Endothelial cell of hepatic sinusoid (primary cell): ENCODE results near the gene SMPD1.
"Not testable (repeated sequence)": the region's sequence is repeated elsewhere in the genome, so short reads cannot be mapped to it uniquely, and the experiment has no call there.

Experiments
- in situ Hi-C: cut with HindIII; loops from 2 replicates; pipeline ENCODE4 v1.10.0; 2017; ENCODE audit warnings: low sequenced_read_pairs

Gene SMPD1

GRCh38 chr11:6387811-6388599, 2.3 kb upstream of the SMPD1 start:
- in situ Hi-C loops, result loop anchor here (5.0 kb wide), 1 partner anchor 54 kb away; the partner anchor contains the start of gene HPX

DNA sequence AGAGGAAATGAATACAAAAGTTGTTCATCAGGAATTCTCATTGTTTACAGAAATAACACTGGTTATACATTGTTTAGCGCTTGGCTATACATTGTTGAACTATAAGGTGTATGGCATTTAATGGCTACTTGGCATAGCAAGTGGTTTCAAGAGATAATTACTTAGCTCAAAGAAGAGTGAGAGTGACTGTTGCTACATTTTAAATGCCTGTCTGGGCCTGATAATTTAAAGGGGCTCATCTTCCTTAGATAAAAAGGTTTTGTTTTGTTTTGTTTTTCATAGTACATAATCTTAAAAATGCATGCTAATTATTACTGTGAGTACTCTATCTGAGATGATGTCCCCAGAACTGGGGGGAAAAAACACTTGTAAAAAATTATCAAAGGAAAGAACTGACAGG, 1.5 kb upstream of the SMPD1 start:
- in situ Hi-C loops, result loop anchor here (5.0 kb wide), 1 partner anchor 54 kb away; the partner anchor contains the start of gene HPX

DNA sequence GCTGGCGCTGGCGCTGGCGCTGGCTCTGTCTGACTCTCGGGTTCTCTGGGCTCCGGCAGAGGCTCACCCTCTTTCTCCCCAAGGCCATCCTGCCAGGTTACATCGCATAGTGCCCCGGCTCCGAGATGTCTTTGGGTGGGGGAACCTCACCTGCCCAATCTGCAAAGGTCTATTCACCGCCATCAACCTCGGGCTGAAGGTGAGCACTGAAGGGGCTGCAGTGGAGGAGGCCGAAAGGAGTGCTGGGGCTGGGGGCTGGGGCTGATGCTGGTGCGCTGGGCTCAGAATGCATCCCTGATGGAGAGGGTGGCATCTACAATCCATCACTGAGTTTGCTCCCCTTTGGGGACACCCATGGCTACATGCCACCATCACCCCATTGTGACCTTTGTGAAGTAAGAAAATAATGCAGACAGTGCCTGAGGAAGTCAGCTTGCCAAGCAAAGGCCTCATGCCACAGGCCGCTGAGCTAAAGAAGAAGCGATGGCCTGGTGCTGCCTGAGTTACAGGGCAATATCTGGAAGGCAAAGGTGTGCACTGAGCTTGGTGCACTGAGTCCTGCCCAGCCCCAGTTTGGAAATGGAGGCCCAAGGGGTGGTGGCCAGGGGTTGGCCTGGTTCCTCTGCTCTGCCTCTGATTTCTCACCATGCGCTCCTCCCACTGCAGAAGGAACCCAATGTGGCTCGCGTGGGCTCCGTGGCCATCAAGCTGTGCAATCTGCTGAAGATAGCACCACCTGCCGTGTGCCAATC, 620 bp downstream of the SMPD1 start:
- in situ Hi-C loops, result no loop called here

DNA sequence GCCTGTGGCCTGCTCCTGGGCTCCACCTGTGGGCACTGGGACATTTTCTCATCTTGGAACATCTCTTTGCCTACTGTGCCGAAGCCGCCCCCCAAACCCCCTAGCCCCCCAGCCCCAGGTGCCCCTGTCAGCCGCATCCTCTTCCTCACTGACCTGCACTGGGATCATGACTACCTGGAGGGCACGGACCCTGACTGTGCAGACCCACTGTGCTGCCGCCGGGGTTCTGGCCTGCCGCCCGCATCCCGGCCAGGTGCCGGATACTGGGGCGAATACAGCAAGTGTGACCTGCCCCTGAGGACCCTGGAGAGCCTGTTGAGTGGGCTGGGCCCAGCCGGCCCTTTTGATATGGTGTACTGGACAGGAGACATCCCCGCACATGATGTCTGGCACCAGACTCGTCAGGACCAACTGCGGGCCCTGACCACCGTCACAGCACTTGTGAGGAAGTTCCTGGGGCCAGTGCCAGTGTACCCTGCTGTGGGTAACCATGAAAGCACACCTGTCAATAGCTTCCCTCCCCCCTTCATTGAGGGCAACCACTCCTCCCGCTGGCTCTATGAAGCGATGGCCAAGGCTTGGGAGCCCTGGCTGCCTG, 1.4 kb downstream of the SMPD1 start:
- in situ Hi-C loops, result no loop called here

DNA sequence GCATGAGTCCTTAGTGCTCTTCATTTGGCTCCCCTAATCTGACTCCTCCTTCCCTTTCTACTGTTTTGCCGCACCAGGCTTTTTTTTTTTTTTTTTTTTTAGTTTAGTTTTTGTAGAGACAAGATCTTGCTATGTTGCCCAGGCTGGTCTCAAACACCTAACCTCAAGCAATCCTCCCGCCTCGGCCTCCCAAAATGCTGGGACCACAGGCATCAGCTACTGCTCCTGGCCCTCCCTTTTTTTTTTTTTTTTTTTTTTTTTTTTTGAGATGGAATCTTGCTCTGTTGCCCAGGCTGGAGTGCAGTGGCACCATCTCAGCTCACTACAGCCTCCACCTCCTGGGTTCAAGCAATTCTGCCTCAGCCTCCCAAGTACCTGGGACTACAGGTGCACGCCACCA, 2.0 kb downstream of the SMPD1 start:
- in situ Hi-C loops, result not testable (repeated sequence)

DNA sequence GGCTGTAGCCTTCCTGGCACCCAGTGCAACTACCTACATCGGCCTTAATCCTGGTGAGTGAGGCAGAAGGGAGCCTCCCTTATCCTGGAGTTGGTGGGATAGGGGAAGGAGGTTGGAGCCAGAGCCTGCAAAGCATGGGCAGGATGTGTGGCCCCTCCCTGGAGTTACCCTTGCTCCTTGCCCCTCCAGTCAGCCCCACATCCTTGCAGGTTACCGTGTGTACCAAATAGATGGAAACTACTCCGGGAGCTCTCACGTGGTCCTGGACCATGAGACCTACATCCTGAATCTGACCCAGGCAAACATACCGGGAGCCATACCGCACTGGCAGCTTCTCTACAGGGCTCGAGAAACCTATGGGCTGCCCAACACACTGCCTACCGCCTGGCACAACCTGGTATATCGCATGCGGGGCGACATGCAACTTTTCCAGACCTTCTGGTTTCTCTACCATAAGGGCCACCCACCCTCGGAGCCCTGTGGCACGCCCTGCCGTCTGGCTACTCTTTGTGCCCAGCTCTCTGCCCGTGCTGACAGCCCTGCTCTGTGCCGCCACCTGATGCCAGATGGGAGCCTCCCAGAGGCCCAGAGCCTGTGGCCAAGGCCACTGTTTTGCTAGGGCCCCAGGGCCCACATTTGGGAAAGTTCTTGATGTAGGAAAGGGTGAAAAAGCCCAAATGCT, 3.9 kb downstream of the SMPD1 start:
- in situ Hi-C loops, result no loop called here

- in situ Hi-C loops, result no loop called here
Observed at GRCh38 chr11:6395470-6396060, 5.3 kb downstream of the SMPD1 start.

GRCh38 chr11:6397156-6397555, 6.9 kb downstream of the SMPD1 start:
- in situ Hi-C loops, result no loop called here

GRCh38 chr11:6397636-6398035, 7.4 kb downstream of the SMPD1 start:
- in situ Hi-C loops, result no loop called here

DNA sequence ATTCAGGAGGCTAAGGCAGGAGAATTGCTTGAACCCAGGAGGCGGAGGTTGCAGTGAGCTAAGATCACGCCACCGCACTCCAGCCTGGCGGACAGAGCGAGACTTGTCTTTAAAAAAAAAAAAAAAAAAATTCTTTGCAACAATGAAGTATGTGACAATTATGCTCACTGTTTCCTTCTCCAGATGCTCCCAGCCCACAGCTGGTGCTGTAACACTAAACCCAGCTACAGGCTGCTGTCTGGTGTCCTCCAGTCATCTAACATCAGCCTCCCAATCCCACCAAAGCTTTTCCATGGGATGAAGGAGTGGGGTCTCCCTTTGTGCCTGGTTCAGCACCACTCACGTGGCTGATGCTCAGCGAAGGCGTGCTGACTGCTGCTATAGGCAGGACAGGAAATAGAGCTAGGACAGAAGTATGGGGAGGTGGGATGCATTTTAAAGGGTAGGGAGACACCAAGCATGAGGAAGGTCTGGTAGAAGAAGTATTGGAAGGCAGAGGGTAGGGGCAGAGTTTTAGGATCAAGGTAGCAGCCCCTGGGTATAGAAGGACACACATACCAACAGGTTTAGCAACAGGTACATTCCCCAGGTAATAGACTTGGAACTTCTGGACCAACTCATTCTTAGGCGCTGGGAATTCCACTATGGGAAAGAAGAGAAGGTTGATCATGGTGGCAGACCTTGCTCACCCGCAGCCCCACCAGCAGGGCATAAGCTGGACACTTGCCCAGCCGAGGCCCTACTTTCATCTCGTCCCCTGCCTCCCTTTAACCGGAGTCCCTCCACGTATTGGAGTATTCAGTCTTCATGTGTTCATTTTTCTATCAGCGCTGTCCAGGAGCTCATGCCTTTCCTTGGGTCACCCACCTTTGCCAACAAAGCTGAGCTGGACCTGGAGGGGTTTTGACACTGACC, 10.4 kb downstream of the SMPD1 start:
- in situ Hi-C loops, result loop anchor here (5.0 kb wide), 1 partner anchor 82 kb away; the partner anchor contains the start of genes ARFIP2 and TIMM10B

- in situ Hi-C loops, result loop anchor here (5.0 kb wide), 1 partner anchor 81 kb away; the partner anchor contains the start of genes ARFIP2 and TIMM10B
Observed at GRCh38 chr11:6401464-6401863, 11.2 kb downstream of the SMPD1 start.

DNA sequence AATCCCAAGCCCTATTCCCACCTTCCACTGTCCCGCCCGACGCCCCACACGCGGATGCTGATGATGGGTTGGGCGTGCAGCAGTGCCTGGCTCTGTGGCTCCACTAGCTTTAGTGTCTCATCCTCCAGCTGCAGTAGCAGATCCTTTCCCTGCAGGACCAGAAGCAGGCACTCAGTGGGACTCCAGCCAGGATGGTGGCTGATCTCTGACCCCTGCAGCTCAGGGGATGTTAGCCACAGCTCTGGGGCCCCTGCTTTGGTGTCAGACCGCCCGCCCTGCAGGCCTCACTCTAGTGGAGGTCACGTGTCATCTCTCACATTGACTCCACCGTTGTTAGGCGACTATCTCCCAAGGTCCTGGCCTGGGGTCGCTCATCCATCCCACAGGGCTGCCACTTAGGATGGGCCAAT, 11.8 kb downstream of the SMPD1 start:
- in situ Hi-C loops, result loop anchor here (5.0 kb wide), 1 partner anchor 80 kb away; the partner anchor contains the start of genes ARFIP2 and TIMM10B

DNA sequence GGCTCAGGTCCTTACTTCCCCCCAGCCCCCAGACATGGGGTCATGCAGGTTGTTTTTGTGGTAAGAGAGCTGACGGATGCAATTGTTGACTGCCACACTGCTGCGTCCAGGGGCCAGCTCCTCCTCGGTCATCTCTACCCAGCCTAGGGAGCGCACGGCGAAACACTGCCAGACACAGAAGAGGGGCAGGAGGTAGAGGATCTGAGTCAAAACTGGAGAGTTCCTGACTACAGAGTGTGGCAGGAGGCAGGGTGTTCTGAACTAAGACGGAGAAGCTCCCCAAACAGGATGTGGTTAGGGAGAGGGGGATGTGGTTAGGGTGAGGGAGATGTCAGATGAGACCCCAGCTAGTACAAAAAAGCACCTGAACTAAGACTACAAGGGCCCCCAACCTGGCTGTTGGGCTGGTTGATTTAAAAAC, 12.3 kb downstream of the SMPD1 start:
- in situ Hi-C loops, result loop anchor here (5.0 kb wide), 1 partner anchor 80 kb away; the partner anchor contains the start of genes ARFIP2 and TIMM10B

- in situ Hi-C loops, result loop anchor here (5.0 kb wide), 1 partner anchor 79 kb away; the partner anchor contains the start of genes ARFIP2 and TIMM10B
Observed at GRCh38 chr11:6403539-6403938, 13.3 kb downstream of the SMPD1 start.

- in situ Hi-C loops, result loop anchor here (5.0 kb wide), 1 partner anchor 78 kb away; the partner anchor contains the start of genes ARFIP2 and TIMM10B
Observed at GRCh38 chr11:6404342-6405051, 14.2 kb downstream of the SMPD1 start.

- in situ Hi-C loops, result no loop called here
Observed at GRCh38 chr11:6405052-6405667, 14.9 kb downstream of the SMPD1 start.

GRCh38 chr11:6405846-6406245, 15.6 kb downstream of the SMPD1 start:
- in situ Hi-C loops, result no loop called here

DNA sequence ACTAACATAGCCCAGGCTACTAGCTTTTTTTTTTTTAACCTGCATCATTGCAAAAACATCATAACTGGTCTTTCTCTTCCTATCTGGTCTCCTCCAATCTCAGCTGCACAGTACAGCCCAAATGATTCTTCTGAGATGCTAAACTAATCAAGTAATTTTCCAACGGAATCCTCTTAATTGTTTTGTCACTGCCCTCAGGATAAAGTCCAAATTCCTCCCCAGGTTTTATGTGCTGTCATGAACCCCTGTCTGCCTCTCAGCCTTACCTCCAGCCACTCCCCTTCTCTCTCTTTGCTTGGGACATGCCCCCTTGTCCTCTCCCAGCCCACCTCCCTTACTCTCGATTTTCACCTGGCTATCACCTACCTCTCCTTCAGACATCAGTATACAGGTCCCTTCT, 16.1 kb downstream of the SMPD1 start:
- in situ Hi-C loops, result no loop called here
